Endothelial cell of umbilical vein (primary cell): ENCODE results near the gene CRAT. TPM values are rescaled to one million over a fixed set of nuclear protein-coding genes. Genes with fewer than 3 reads are reported as not detected.

Experiments used
- BruUV-seq: library from RNA; stranded (reverse); fragments of 400-500 nt; replicated peaks from 2 replicates; lab custom pipeline; 2021; lab: Mats Ljungman, UMichigan
- CTCF ChIA-PET: fragments of 300-600, 350-600 bp; sonication (Branson Sonifier 250); formaldehyde crosslinking; loops from one replicate; lab custom pipeline; 2021; ENCODE audit warnings: antibody characterized with exemption, inconsistent platforms; lab: Charles Lee
- POLR2A ChIA-PET: fragments of 300-600, 350-600 bp; sonication (Branson Sonifier 250); formaldehyde crosslinking; loops from one replicate; lab custom pipeline; 2021; ENCODE audit warnings: antibody characterized with exemption, inconsistent platforms; lab: Charles Lee
- DNase-seq: peaks from one replicate; pipeline ENCODE4 v3.0.0-alpha.2; 2011; ENCODE audit warnings: low read depth, low spot score
- FAIRE-seq: peaks from 2 replicates; lab custom pipeline; 2011; peaks lifted over from hg19 to GRCh38; lab: Jason Lieb, UNC
- H2AFZ ChIP-seq: 2 replicates; pipeline ENCODE4 v1.6.0; 2012; ENCODE audit warnings: low read depth, low read length, control low read depth, inconsistent platforms
- H3K27ac ChIP-seq: 2 replicates; pipeline ENCODE4 v1.5.1; 2011; ENCODE audit warnings: low read depth, mild to moderate bottlenecking, control low read depth, low read length, moderate library complexity; ENCODE audit not compliant: insufficient read depth
- H3K27me3 ChIP-seq, 2 experiments: 2 replicates each; pipeline versions ENCODE4 v1.6.0 to v1.6.1; 2011; ENCODE audit warnings: low read length in 2 of 2, mixed read lengths in 1 of 2; ENCODE audit not compliant: control insufficient read depth in 2 of 2, insufficient read depth in 2 of 2
- H3K36me3 ChIP-seq, 2 experiments: 2 replicates in 1 of 2; 3 replicates in 1 of 2; pipeline ENCODE4 v1.5.1; 2011; ENCODE audit warnings: low read length in 2 of 2, mild to moderate bottlenecking in 1 of 2, moderate library complexity in 1 of 2; ENCODE audit not compliant: control insufficient read depth in 2 of 2, insufficient read depth in 2 of 2; ENCODE audit errors: extremely low read depth in 1 of 2
- H3K4me1 ChIP-seq: 3 replicates; pipeline ENCODE4 v1.5.1; 2011; ENCODE audit warnings: mild to moderate bottlenecking, low read length; ENCODE audit not compliant: control insufficient read depth, insufficient read depth; ENCODE audit errors: extremely low read depth
- H3K4me2 ChIP-seq: 2 replicates; pipeline ENCODE4 v1.6.1; 2011; ENCODE audit warnings: low read length, control low read depth, mixed read lengths; ENCODE audit not compliant: insufficient read depth
- H3K4me3 ChIP-seq, 3 experiments: fragments of 200-600 bp in 1 of 3; sonication (generic), shearing (Covaris generic) in 1 of 3; replicated peaks in 1 of 3; 2 replicates each; pipeline ENCODE4 v1.5.1; 2011 to 2016; ENCODE audit warnings: control low read depth in 3 of 3, low read length in 3 of 3, mild to moderate bottlenecking in 2 of 3, inconsistent platforms in 1 of 3, low read depth in 1 of 3, moderate library complexity in 1 of 3; ENCODE audit not compliant: insufficient read depth in 1 of 3
- H3K79me2 ChIP-seq: 2 replicates; pipeline ENCODE4 v1.6.0; 2012; ENCODE audit warnings: low read length, inconsistent platforms; ENCODE audit not compliant: control insufficient read depth, insufficient read depth
- H3K9ac ChIP-seq: replicated peaks from 2 replicates; pipeline ENCODE3; 2011; ENCODE audit warnings: low read length, control low read depth; ENCODE audit not compliant: insufficient read depth; ENCODE audit errors: extremely low read depth
- H3K9me1 ChIP-seq: replicated peaks from 3 replicates; pipeline ENCODE4 v1.6.0; 2011; ENCODE audit warnings: mild to moderate bottlenecking, low read length; ENCODE audit not compliant: control insufficient read depth, insufficient read depth; ENCODE audit errors: extremely low read depth
- H3K9me3 ChIP-seq: replicated peaks from 2 replicates; pipeline ENCODE4 v1.5.1; 2012; ENCODE audit warnings: low read length, inconsistent platforms; ENCODE audit not compliant: control insufficient read depth, insufficient read depth
- H4K20me1 ChIP-seq: replicated peaks from 2 replicates; pipeline ENCODE3; 2011; ENCODE audit warnings: mild to moderate bottlenecking, low read length; ENCODE audit not compliant: control insufficient read depth, insufficient read depth; ENCODE audit errors: extremely low read depth
- FOS ChIP-seq: IDR thresholded peaks from 2 replicates; pipeline ENCODE4 v1.6.1; 2011; ENCODE audit warnings: mild to moderate bottlenecking, low read length, moderate library complexity, borderline replicate concordance; ENCODE audit not compliant: insufficient read depth
- GATA2 ChIP-seq: IDR thresholded peaks from 2 replicates; pipeline ENCODE4 v1.7.0; 2011; ENCODE audit warnings: low read depth, mild to moderate bottlenecking, moderate library complexity, mixed read lengths, low read length; ENCODE audit not compliant: insufficient read length, insufficient read depth
- JUN ChIP-seq: IDR thresholded peaks from 2 replicates; pipeline ENCODE4 v1.6.1; 2011; ENCODE audit warnings: borderline replicate concordance, low read depth; ENCODE audit not compliant: insufficient read length, insufficient read depth
- MAX ChIP-seq: IDR thresholded peaks from 2 replicates; pipeline ENCODE4 v1.6.1; 2011; ENCODE audit not compliant: insufficient read depth, insufficient read length
- MYC ChIP-seq: IDR thresholded peaks from one replicate; pipeline ENCODE4 v1.6.1; 2011; ENCODE audit warnings: mild to moderate bottlenecking, low read depth, low read length
- POLR2AphosphoS5 ChIP-seq: IDR thresholded peaks from 2 replicates; pipeline ENCODE4 v1.6.1; 2012; ENCODE audit warnings: low read depth, mild to moderate bottlenecking, control low read depth, low read length, moderate library complexity; ENCODE audit not compliant: insufficient read depth
- dilution Hi-C: fragments of 300-500 bp; cut with MboI; formaldehyde crosslinking; loops from one replicate; pipeline ENCODE4 v1.15.0; 2019; ENCODE audit warnings: low sequenced_read_pairs; ENCODE audit not compliant: extremely low pct_ligation_motif_present
- intact Hi-C: fragments of 100-400 bp; cut with micrococcal nuclease; formaldehyde crosslinking; loops from one replicate; pipeline ENCODE4 v1.10.0; 2022
- polyA plus RNA-seq, 4 experiments: library from polyadenylated mRNA; depleted of rRNA in 3 of 4; stranded (reverse) in 3 of 4; unstranded in 1 of 4; fragments of >200 nt; gene quantifications; 2 replicates each; pipeline versions ENCODE4 v1.2.1 to v1.2.3, GENCODE V29; 2011 to 2012; ENCODE audit warnings: missing spikeins in 1 of 4
- total RNA-seq: library from RNA; stranded (reverse); gene quantifications from 2 replicates; pipeline ENCODE4 v1.2.3, GENCODE V29; 2021

CRAT gene
- total and polyA plus RNA-seq, 2 donors (not counting 3 experiments of a cell fraction or from before 2014, with no cell fraction given): 34.2 to 55.3 TPM

GRCh38 chr9:129109952-129110739, 447 bp downstream of the CRAT start:
- Histone ChIP-seq H3K27me3 (no peaks in the 10 kb centered on the region), H3K9me1 (no peaks in the 10 kb centered on the region), H3K36me3 (peaks cover 3% of the 10 kb centered on the region in 2 experiments), H3K79me2 (peaks cover 26% of the 10 kb centered on the region), H3K27ac (no peak overlapping the region), H3K4me1 (peaks cover 10% of the 10 kb centered on the region), H3K9me3 (no peaks in the 10 kb centered on the region), H3K4me3 (peak overlapping the region; percentile 52 to 97 (median 66)), H4K20me1 (no peaks in the 10 kb centered on the region), H3K9ac (peak overlapping the region; percentile 64), H3K4me2 (peak overlapping the region; percentile 74), H2AFZ (peak overlapping the region; percentile 80)
- ChIA-PET CTCF (interaction anchor here (1.0 to 3.7 kb wide), 5 partner anchors 19 to 514 kb away, joined by 3 to 8 read pairs (median 5); no protein-coding TSS in a partner anchor), POLR2A (interaction anchor here (1.1 kb wide), 1 partner anchor 19 kb away, joined by 3 read pairs; no protein-coding TSS in a partner anchor)
- DNase-seq (no peak), FAIRE-seq (peak; percentile 56)
- no peak for TF ChIP-seq FOS
- TF ChIP-seq POLR2AphosphoS5: peak; percentile 45
- dilution Hi-C loops (no loop called here), intact Hi-C loops (loop anchor here (1.0 kb wide), 1 partner anchor 29 kb away; the partner anchor contains the start of gene DOLPP1)
- no TSS peak for BruUV-seq

- H4K20me1 ChIP-seq: no peaks in the 10 kb centered on the region
- ChIA-PET CTCF (interaction anchor here (1.0 to 3.7 kb wide), 4 partner anchors 20 to 515 kb away, joined by 3 to 8 read pairs (median 5); no protein-coding TSS in a partner anchor), POLR2A (no interaction called here)
- H3K4me2 ChIP-seq: no peak overlapping the region
- H3K79me2 ChIP-seq: peaks cover 21% of the 10 kb centered on the region
- H3K27me3 ChIP-seq: no peaks in the 10 kb centered on the region
- peak overlapping the region in 1 of 3 experiments; percentile 97 for H3K4me3 ChIP-seq
- DNase-seq: no peak
- no peaks in the 10 kb centered on the region for H3K9me3 ChIP-seq
- peaks cover 10% of the 10 kb centered on the region for H3K4me1 ChIP-seq
- no peak overlapping the region for H2AFZ ChIP-seq
- intact Hi-C loops: no loop called here
- no peak overlapping the region for H3K9ac ChIP-seq
- dilution Hi-C loops: no loop called here
- H3K36me3 ChIP-seq: peaks cover 3% of the 10 kb centered on the region in 2 experiments
- H3K27ac ChIP-seq: no peak overlapping the region
- no peaks in the 10 kb centered on the region for H3K9me1 ChIP-seq
- FAIRE-seq: no peak
- TF ChIP-seq JUN (no peak), MAX (no peak), GATA2 (no peak), MYC (no peak), FOS (no peak)
- BruUV-seq: no TSS peak
These were observed 1.1 kb downstream of the CRAT start for GRCh38 chr9:129109537-129109903.
